DND-41 (cell line): ENCODE data around the gene TUB.

Experiments used
- EZH2 ChIP-seq: IDR thresholded peaks from 3 replicates; pipeline ENCODE4 v1.6.1; 2012; ENCODE audit warnings: borderline replicate concordance, low read depth, mild to moderate bottlenecking, moderate library complexity, low read length, inconsistent platforms; ENCODE audit not compliant: severe bottlenecking
- TF ChIP-seq, protein P1 (sequence below): IDR thresholded peaks from 2 replicates; pipeline ENCODE4 v1.5.1; 2012; ENCODE audit warnings: borderline replicate concordance, low read length, moderate library complexity, mild to moderate bottlenecking; ENCODE audit not compliant: poor library complexity, severe bottlenecking; ENCODE audit errors: extremely low read depth

DNA sequence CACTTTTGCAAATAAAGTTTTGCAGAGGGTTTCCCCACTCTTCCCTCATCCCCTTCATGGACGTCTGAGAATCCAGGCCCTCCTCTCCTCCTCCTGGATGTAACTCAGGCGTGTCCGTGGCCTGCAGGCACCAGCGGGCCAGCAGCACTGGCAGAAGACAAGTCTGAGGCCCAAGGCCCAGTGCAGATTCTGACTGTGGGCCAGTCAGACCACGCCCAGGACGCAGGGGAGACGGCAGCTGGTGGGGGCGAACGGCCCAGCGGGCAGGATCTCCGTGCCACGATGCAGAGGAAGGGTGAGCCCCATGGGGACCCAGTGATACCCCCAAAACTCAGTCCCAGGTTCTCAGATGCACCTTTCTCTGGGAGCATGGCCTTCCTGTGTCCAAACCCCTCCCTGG is 14.4 kb downstream of the TUB start:
- TF ChIP-seq EZH2: no peak
- TF ChIP-seq, protein P1, sequence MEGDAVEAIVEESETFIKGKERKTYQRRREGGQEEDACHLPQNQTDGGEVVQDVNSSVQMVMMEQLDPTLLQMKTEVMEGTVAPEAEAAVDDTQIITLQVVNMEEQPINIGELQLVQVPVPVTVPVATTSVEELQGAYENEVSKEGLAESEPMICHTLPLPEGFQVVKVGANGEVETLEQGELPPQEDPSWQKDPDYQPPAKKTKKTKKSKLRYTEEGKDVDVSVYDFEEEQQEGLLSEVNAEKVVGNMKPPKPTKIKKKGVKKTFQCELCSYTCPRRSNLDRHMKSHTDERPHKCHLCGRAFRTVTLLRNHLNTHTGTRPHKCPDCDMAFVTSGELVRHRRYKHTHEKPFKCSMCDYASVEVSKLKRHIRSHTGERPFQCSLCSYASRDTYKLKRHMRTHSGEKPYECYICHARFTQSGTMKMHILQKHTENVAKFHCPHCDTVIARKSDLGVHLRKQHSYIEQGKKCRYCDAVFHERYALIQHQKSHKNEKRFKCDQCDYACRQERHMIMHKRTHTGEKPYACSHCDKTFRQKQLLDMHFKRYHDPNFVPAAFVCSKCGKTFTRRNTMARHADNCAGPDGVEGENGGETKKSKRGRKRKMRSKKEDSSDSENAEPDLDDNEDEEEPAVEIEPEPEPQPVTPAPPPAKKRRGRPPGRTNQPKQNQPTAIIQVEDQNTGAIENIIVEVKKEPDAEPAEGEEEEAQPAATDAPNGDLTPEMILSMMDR: no peak
